A549 (cell line): ENCODE results near the gene ZMYND12. TPM values are rescaled to one million over a fixed set of nuclear protein-coding genes. Genes with fewer than 3 reads are reported as not detected.
A peak's percentile ranks its signal among the peaks of the same experiment; 100 is the strongest.

Experiments used
- ATAC-seq, 2 experiments: fragments of 200-7000 bp in 1 of 2; fragments of >200 bp in 1 of 2; cut with Nextera tagmentation in 1 of 2; cut with Tn5 transposase in 1 of 2; 3 replicates each; pipeline versions ENCODE4 v1.8.0 to v1.9.1; 2018 to 2020; ENCODE audit warnings: mild to moderate bottlenecking in 1 of 2, moderate library complexity in 1 of 2
- CTCF ChIA-PET: fragments of 300-600 bp; sonication (Branson Sonifier 250); formaldehyde crosslinking; extraction: SDS; loops from one replicate; lab custom pipeline; 2021; ENCODE audit warnings: antibody characterized with exemption, inconsistent platforms; lab: Yijun Ruan, JAX
- POLR2A ChIA-PET: fragments of 350-600 bp; formaldehyde crosslinking; extraction: SDS; loops from one replicate; lab custom pipeline; 2021; ENCODE audit warnings: antibody characterized with exemption, inconsistent platforms; lab: Yijun Ruan, JAX
- DNase-seq, 2 experiments: peaks; one replicate each; pipeline versions ENCODE4 v3.0.0 to v3.0.0-alpha.2; 2011 to 2016; ENCODE audit warnings: low read depth in 1 of 2, low spot score in 1 of 2
- FAIRE-seq: peaks from 2 replicates; lab custom pipeline; 2011; peaks lifted over from hg19 to GRCh38; lab: Jason Lieb, UNC
- H3K27ac ChIP-seq, 2 experiments: fragments of >200 bp; sonication (Bioruptor Twin); formaldehyde crosslinking; 3 replicates each; pipeline ENCODE4 v1.5.1; 2016 to 2017
- H3K4me1 ChIP-seq: fragments of >200 bp; sonication (Bioruptor Twin); formaldehyde crosslinking; 3 replicates; pipeline ENCODE4 v1.6.1; 2016
- H3K4me2 ChIP-seq: fragments of >200 bp; sonication (Bioruptor Twin); formaldehyde crosslinking; 3 replicates; pipeline ENCODE4 v1.6.1; 2016
- H3K4me3 ChIP-seq: fragments of >200 bp; sonication (Bioruptor Twin); formaldehyde crosslinking; 3 replicates; pipeline ENCODE4 v1.5.1; 2016
- H3K9me3 ChIP-seq: fragments of >200 bp; sonication (Bioruptor Twin); formaldehyde crosslinking; 3 replicates; pipeline ENCODE4 v1.6.1; 2016
- BCL3 ChIP-seq: fragments of >200 bp; sonication (Bioruptor Twin); formaldehyde crosslinking; IDR thresholded peaks from 3 replicates; pipeline ENCODE4 v1.6.1; 2016
- EHF ChIP-seq: fragments of 250-450 bp; sonication (Bioruptor Pico); IDR thresholded peaks from 2 replicates; pipeline ENCODE4 v1.5.0; 2020; ENCODE audit warnings: mild to moderate bottlenecking
- EHMT2 ChIP-seq: fragments of 200-600 bp; sonication (generic); IDR thresholded peaks from 2 replicates; pipeline ENCODE4 v1.6.1; 2016; ENCODE audit warnings: antibody characterized with exemption, low read depth, mild to moderate bottlenecking, moderate library complexity
- EP300 ChIP-seq, 2 experiments: fragments of >200 bp; sonication (Bioruptor Twin); formaldehyde crosslinking; IDR thresholded peaks; 2 replicates in 1 of 2; 3 replicates in 1 of 2; pipeline ENCODE4 v1.6.1; 2016 to 2017
- FOSL2 ChIP-seq, 2 experiments: fragments of 450-650 bp in 1 of 2; fragments of >200 bp in 1 of 2; sonication (Bioruptor Twin) in 1 of 2; formaldehyde crosslinking; IDR thresholded peaks; 2 replicates each; pipeline versions ENCODE4 v1.5.0 to v1.6.1; 2016 to 2020; ENCODE audit warnings: mild to moderate bottlenecking in 1 of 2, moderate library complexity in 1 of 2
- FOXS1 ChIP-seq: fragments of 250-450 bp; sonication (Bioruptor Pico); IDR thresholded peaks from 2 replicates; pipeline ENCODE4 v1.5.0; 2020; ENCODE audit warnings: mild to moderate bottlenecking, moderate library complexity
- GATA3 ChIP-seq: IDR thresholded peaks from 2 replicates; pipeline ENCODE4 v1.6.1; 2012; ENCODE audit warnings: borderline replicate concordance
- HDAC2 ChIP-seq: fragments of 200-600 bp; sonication (generic); IDR thresholded peaks from 2 replicates; pipeline ENCODE4 v1.6.1; 2016
- HOXA7 ChIP-seq: fragments of 250-450 bp; sonication (Bioruptor Pico); IDR thresholded peaks from 2 replicates; pipeline ENCODE4 v1.5.0; 2020; ENCODE audit warnings: mild to moderate bottlenecking, moderate library complexity
- HOXB13 ChIP-seq: fragments of 250-450 bp; sonication (Bioruptor Pico); IDR thresholded peaks from 2 replicates; pipeline ENCODE4 v1.5.0; 2020; ENCODE audit warnings: low read depth, mild to moderate bottlenecking, moderate library complexity
- KDM1A ChIP-seq: fragments of 200-600 bp; sonication (generic); IDR thresholded peaks from 2 replicates; pipeline ENCODE4 v1.6.1; 2016; ENCODE audit warnings: low read depth, mild to moderate bottlenecking
- MAFK ChIP-seq: fragments of 450-650 bp; IDR thresholded peaks from 2 replicates; pipeline ENCODE4 v1.6.1; 2014; ENCODE audit not compliant: partially characterized antibody
- MAX ChIP-seq: IDR thresholded peaks from 2 replicates; pipeline ENCODE4 v1.6.1; 2012
- MAZ ChIP-seq: fragments of 150-350 bp; IDR thresholded peaks from 2 replicates; pipeline ENCODE4 v1.6.1; 2014; ENCODE audit warnings: antibody characterized with exemption, low read depth, low read length, borderline replicate concordance
- NFE2L2 ChIP-seq: fragments of 150-350 bp; conservative IDR thresholded peaks from 2 replicates; pipeline ENCODE4 v1.6.1; 2014; ENCODE audit warnings: low read length
- NR3C1 ChIP-seq: fragments of >200 bp; sonication (Bioruptor Twin); formaldehyde crosslinking; IDR thresholded peaks from 3 replicates; pipeline ENCODE4 v1.6.1; 2017
- POLR2A ChIP-seq: IDR thresholded peaks from 2 replicates; pipeline ENCODE4 v1.6.1; 2012; ENCODE audit warnings: mild to moderate bottlenecking, low read length
- RNF2 ChIP-seq: fragments of 200-600 bp; sonication (generic); IDR thresholded peaks from 2 replicates; pipeline ENCODE4 v1.6.1; 2016; ENCODE audit warnings: low read depth, mild to moderate bottlenecking, antibody characterized with exemption, moderate library complexity, borderline replicate concordance
- SMC3 ChIP-seq: fragments of >200 bp; sonication (Bioruptor Twin); formaldehyde crosslinking; IDR thresholded peaks from 3 replicates; pipeline ENCODE4 v1.6.1; 2018; ENCODE audit warnings: inconsistent platforms
- SREBF2 ChIP-seq: fragments of 450-650 bp; IDR thresholded peaks from 2 replicates; pipeline ENCODE4 v1.6.1; 2014; ENCODE audit warnings: mild to moderate bottlenecking, moderate library complexity
- TFCP2L1 ChIP-seq: fragments of 250-450 bp; sonication (Bioruptor Pico); IDR thresholded peaks from 2 replicates; pipeline ENCODE4 v1.5.0; 2021; ENCODE audit warnings: mild to moderate bottlenecking
- USF2 ChIP-seq: fragments of 450-650 bp; IDR thresholded peaks from 2 replicates; pipeline ENCODE4 v1.6.1; 2014; ENCODE audit warnings: antibody characterized with exemption
- ZFP36 ChIP-seq: fragments of 450-650 bp; IDR thresholded peaks from 2 replicates; pipeline ENCODE4 v1.6.1; 2014; ENCODE audit warnings: borderline replicate concordance; ENCODE audit not compliant: partially characterized antibody
- ZNF302 ChIP-seq: fragments of 250-450 bp; sonication (Bioruptor Pico); IDR thresholded peaks from 2 replicates; pipeline ENCODE4 v1.9.0; 2021; ENCODE audit warnings: inconsistent platforms, mild to moderate bottlenecking, moderate library complexity
- WGBS: methylation state at CpG from one replicate; pipeline ENCODE4 v1.1.6; 2017; ENCODE audit errors: missing lambda C conversion rate; 5-methylcytosine and 5-hydroxymethylcytosine counted together
- polyA plus RNA-seq, 4 experiments: library from polyadenylated mRNA; depleted of rRNA in 3 of 4; stranded (reverse); fragments of >200 nt; fragmentation: RNase III in 1 of 4; extraction: RNeasy Plus Mini Kit Qiagen cat#74134 plus additional on column Dnase treatment in 1 of 4; gene quantifications; 2 replicates in 3 of 4; 3 replicates in 1 of 4; pipeline ENCODE4 v1.2.3, GENCODE V29; 2011 to 2017

Gene ZMYND12
- polyA plus RNA-seq, 2 of the 4 experiments (the other 2 are of a cell fraction): 0.37 to 0.90 TPM

- POLR2A ChIA-PET: no interaction called here
- H3K9me3 ChIP-seq: no peaks in the 10 kb centered on the region
- DNase-seq (no peak), FAIRE-seq (no peak), ATAC-seq (no peak)
- CTCF ChIA-PET: no interaction called here
- 88% methylated on average over 3 of the region's 3 CpGs for WGBS
- H3K27ac ChIP-seq: no peak overlapping the region
- no peaks in the 10 kb centered on the region for H3K4me1 ChIP-seq
- TF ChIP-seq NFE2L2 (no peak), KDM1A (no peak), SMC3 (no peak), EHMT2 (no peak), TFCP2L1 (CRISPR knock-in tag) (no peak), BCL3 (no peak), HOXA7 (CRISPR knock-in tag) (no peak), EP300 (IDR thresholded peaks at IDR 0.05) (no peak), MAFK (no peak)
- no peak overlapping the region for H3K4me3 ChIP-seq
- H3K4me2 ChIP-seq: no peak overlapping the region
Observed at GRCh38 chr1:42490237-42490636, 34.4 kb upstream of the ZMYND12 start.

GRCh38 chr1:42484382-42484781, 28.6 kb upstream of the ZMYND12 start:
- DNase-seq (peak in 1 of 2 experiments; percentile 77), ATAC-seq (peak; percentile 76 to 92)
- H3K9me3 ChIP-seq: no peaks in the 10 kb centered on the region
- H3K27ac ChIP-seq: peak overlapping the region in 1 of 2 experiments; percentile 13; a peak in 1 of 6 replicates
- peaks cover 6% of the 10 kb centered on the region; the same call in 1 of the 3 replicates for H3K4me1 ChIP-seq
- CTCF ChIA-PET: no interaction called here
- TF ChIP-seq HOXA7 (CRISPR knock-in tag) (no peak), MAFK (peak; percentile 47), USF2 (no peak), SREBF2 (no peak), FOSL2 (IDR thresholded peaks at IDR 0.05) (no peak), FOSL2 (CRISPR knock-in tag; IDR thresholded peaks at IDR 0.05) (peak; percentile 44; the same call in 1 of the 2 replicates)
- TF ChIP-seq, all 56 proteins: peak for 2
- no peak for FAIRE-seq
- peak overlapping the region; percentile 37 for H3K4me2 ChIP-seq
- POLR2A ChIA-PET: no interaction called here
- no peak overlapping the region for H3K4me3 ChIP-seq
- WGBS: 18% methylated on average over 2 of the region's 2 CpGs

- no peaks in the 10 kb centered on the region for H3K9me3 ChIP-seq
- ATAC-seq: no peak
- DNase-seq: no peak
- no peak for TF ChIP-seq SREBF2
- TF ChIP-seq MAZ: no peak
- no peak for TF ChIP-seq ZFP36
- TF ChIP-seq HDAC2: no peak
- no peak for TF ChIP-seq TFCP2L1 (CRISPR knock-in tag)
- no peak for TF ChIP-seq NR3C1
- TF ChIP-seq EHF (CRISPR knock-in tag): no peak
- TF ChIP-seq FOSL2 (IDR thresholded peaks at IDR 0.05): no peak
- TF ChIP-seq FOSL2 (CRISPR knock-in tag; IDR thresholded peaks at IDR 0.05): no peak
- TF ChIP-seq RNF2: no peak
- no peak for TF ChIP-seq FOXS1 (CRISPR knock-in tag)
- no peak for TF ChIP-seq GATA3
- no peak for TF ChIP-seq MAX
- no peak for TF ChIP-seq ZNF302 (CRISPR knock-in tag)
- TF ChIP-seq HOXB13: no peak
- no peak for TF ChIP-seq POLR2A
- no peak overlapping the region for H3K27ac ChIP-seq
- H3K4me3 ChIP-seq: no peak overlapping the region
- H3K4me2 ChIP-seq: no peak overlapping the region
- POLR2A ChIA-PET: no interaction called here
- WGBS: 79% methylated on average over 2 of the region's 2 CpGs
- H3K4me1 ChIP-seq: peaks cover 6% of the 10 kb centered on the region; the same call in 1 of the 3 replicates
- CTCF ChIA-PET: no interaction called here
- no peak for FAIRE-seq
Observed at GRCh38 chr1:42482635-42483153, 26.9 kb upstream of the ZMYND12 start.
